HFF-Myc (cell line): Measurements from ENCODE around the gene NUMB.

Experiments used
- DNase-seq: peaks from one replicate; pipeline ENCODE4 v3.0.0-alpha.2; 2011; ENCODE audit warnings: low read depth; ENCODE audit errors: extremely low read depth
- H3K4me3 ChIP-seq: replicated peaks from 2 replicates; pipeline ENCODE4 v1.5.1; 2011; ENCODE audit warnings: low read depth, mild to moderate bottlenecking, control low read depth, low read length
- TF ChIP-seq, protein P1 (sequence below): IDR thresholded peaks from 2 replicates; pipeline ENCODE4 v1.5.1; 2012; ENCODE audit warnings: mild to moderate bottlenecking, low read depth, low read length, control low read depth; ENCODE audit errors: missing control alignments

The NUMB gene

DNA sequence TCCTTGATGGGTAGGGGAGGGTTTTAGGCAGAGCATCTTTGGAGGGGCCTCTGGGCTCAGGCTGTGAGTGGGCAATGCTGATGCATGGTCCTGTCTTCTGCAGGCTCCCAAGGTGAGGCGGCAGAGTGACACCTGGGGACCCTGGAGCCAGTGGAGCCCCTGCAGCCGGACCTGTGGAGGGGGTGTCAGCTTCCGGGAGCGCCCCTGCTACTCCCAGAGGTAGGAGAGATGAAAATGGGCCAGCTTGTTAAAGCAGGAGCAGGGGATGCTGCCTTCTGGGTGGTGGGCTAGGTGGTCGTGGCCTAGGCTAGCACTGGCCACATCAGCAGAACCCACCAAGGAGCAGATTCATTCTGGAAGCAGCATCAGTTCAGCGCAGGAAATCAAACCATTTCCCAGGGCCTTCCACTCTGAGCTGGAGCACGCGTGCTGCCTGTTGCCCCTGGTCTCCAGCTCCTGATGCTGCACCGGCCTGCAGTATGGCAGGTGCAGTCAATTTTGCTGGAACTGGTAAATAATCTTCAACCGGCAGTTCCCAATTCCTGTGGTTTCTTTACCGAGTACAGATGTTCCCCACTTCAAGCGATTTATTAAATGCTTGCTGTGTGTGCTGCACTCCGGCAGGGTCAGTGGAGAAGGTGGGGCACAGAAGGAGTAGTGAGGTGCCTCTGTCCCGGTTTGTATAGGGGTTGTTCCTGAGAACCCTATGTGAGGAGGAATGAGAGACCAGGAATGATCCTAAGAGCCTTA is 213.6 kb downstream of the NUMB start:
- no peak overlapping the region for H3K4me3 ChIP-seq
- DNase-seq: no peak
- TF ChIP-seq, protein P1, sequence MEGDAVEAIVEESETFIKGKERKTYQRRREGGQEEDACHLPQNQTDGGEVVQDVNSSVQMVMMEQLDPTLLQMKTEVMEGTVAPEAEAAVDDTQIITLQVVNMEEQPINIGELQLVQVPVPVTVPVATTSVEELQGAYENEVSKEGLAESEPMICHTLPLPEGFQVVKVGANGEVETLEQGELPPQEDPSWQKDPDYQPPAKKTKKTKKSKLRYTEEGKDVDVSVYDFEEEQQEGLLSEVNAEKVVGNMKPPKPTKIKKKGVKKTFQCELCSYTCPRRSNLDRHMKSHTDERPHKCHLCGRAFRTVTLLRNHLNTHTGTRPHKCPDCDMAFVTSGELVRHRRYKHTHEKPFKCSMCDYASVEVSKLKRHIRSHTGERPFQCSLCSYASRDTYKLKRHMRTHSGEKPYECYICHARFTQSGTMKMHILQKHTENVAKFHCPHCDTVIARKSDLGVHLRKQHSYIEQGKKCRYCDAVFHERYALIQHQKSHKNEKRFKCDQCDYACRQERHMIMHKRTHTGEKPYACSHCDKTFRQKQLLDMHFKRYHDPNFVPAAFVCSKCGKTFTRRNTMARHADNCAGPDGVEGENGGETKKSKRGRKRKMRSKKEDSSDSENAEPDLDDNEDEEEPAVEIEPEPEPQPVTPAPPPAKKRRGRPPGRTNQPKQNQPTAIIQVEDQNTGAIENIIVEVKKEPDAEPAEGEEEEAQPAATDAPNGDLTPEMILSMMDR: no peak

DNA sequence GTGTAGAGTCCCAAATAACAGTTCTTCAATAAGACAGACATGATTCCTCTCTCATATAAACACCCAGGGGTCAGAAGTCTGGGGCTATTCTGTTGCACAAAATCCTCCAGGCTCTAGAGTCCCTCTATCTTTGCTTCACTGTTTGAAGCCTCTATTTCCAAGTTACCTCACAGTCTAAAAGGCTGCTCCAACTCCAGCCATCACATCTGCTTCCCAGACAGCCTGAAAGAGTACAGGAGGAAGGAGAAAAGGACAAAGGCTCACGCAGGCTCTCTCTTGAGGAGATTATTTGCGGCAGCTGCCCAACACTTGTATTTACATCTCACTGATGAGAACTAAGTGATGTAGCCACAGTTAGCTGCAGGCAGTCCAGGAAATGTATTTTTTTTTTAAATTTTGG is 214.6 kb downstream of the NUMB start:
- TF ChIP-seq, protein P1: no peak
- H3K4me3 ChIP-seq: no peak overlapping the region

DNA sequence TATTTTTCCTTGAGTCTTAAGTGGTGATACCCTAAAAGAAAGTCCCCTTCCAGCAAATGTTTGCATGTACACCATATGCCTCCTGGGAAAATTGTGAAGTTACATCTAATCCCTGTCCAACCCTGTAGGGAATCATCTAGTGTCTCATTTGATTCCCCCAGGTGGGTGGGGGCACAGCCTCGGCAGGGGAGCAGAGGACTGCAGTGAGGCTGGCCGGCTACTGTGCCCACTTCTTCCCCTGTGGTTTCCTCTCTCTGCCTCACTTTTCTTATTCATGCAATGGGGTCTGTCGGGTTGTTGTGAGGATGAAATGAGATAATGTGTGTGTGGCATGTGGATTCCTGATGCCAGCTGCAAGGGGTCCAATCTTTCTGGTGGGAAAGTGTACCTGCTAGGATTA is 215.0 kb downstream of the NUMB start:
- TF ChIP-seq, protein P1: no peak
- no peak overlapping the region for H3K4me3 ChIP-seq
- no peak for DNase-seq

More for the DNA sequence above, 214.6 kb downstream of the NUMB start:
- no peak for DNase-seq

DNA sequence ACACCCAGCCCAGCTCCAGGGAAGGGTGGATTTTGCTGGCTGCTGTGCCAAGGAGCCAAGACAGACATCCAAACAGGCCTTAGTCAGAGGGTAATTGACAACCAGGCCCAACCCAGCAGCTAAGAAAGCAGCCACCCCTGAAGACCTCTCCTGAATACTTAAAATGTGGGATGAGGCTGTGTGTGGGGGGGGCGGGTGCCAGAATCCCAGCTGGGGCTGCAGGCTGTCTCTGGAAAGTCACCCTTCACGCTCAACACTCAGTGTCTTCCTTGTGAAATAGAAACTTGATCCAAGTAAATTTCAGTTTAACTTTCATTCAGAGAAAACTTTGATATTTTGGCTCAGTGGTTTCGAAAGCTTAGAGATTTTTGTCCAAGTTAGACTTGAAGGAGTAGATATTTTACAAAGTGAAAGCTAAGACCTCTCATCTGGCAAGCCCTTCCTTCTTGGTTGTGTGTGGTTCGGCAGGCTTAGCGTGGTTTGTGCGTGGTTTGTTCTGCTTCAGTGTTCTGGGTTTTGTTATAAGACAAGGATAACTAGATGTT is 215.9 kb downstream of the NUMB start:
- no peak overlapping the region for H3K4me3 ChIP-seq
- DNase-seq: no peak
- TF ChIP-seq, protein P1: no peak

DNA sequence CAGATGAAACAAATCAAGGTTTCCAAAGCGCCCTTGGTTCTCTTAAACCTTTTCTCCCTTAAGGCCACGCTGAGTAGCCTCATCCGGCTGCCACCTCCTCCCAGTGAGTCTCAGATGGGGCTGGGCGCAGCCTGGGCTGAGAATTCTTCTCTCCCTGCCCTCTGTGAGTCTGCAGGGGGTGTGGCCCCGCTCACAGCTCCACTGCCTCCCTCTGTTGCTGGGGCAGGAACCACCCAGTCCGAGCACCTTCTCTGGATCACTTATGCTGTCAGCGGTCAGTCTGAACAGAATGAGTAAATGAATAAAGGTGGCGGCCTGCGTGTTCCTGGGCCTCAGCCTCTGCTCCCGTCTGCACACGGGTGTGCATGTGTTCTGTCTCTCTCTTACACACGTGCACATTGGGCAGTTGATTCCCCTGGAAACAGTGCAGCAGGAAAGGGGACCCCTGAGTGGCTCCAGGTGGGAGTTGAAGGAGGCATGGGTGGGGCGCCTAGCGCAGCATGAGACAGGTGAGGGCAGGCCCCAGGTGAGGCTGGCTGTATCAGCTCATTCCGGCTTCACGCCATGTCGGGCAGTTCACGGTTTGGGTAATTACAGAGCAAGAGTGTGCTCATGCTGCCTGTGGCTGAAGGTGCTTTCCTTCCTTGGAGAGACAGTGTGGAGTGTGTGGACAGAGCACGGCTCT is 216.7 kb downstream of the NUMB start:
- TF ChIP-seq, protein P1: no peak
- no peak overlapping the region for H3K4me3 ChIP-seq
- no peak for DNase-seq

DNA sequence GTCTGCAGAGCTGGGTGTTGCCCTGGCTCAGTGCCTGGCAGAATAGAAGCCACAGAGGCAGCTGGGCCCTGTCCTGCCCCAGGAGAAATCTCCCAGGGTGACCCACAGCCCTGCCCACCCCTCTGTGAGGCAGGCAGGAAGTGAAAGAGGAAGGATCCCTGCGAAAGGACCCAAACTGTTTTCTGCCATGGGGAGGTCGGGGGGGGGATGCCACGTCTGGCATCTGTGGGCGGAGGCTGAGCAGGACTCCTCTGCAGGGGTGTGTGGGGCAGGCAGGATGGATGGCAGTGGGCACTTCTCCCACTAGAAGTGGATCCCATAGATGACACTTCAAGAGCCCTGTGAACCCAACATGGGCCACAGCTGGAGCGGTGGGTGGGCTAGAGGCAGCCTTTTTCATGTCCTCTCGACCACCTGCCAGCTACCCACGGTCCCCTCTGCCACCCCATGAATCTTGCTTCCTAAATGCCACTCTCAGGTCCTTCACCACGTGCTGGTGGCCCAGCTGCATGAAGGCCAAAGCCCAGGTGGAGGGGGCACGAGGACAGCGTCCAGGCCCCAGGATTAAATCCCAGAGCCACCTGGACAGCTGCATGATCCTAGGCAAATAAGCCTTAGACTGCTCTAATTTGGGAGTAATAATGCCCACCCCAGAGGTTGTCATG is 217.4 kb downstream of the NUMB start:
- TF ChIP-seq, protein P1: no peak
- no peak for DNase-seq
- H3K4me3 ChIP-seq: no peak overlapping the region
